Fibroblast of the conjunctiva (primary cell): ENCODE measurements around the gene CPM.

Experiments
- DNase-seq: peaks from one replicate; pipeline ENCODE4 v3.0.0-alpha.2; 2010; ENCODE audit warnings: low read depth

The CPM gene

GRCh38 chr12:68878283-68878682, 54.7 kb downstream of the CPM start:
- no peak for DNase-seq

GRCh38 chr12:68877583-68877982, 55.4 kb downstream of the CPM start:
- no peak for DNase-seq

- no peak for DNase-seq
Measured at GRCh38 chr12:68876461-68876860, 56.5 kb downstream of the CPM start.

- DNase-seq: no peak
Measured at GRCh38 chr12:68873316-68873715, 59.7 kb downstream of the CPM start.

- DNase-seq: no peak
Measured at GRCh38 chr12:68871921-68872320, 61.0 kb downstream of the CPM start.

GRCh38 chr12:68871396-68871795, 61.6 kb downstream of the CPM start:
- no peak for DNase-seq

- DNase-seq: no peak
Measured at GRCh38 chr12:68870443-68870842, 62.5 kb downstream of the CPM start.

GRCh38 chr12:68870011-68870410, 63.0 kb downstream of the CPM start:
- DNase-seq: no peak

- no peak for DNase-seq
Measured at GRCh38 chr12:68868043-68868790, 64.8 kb downstream of the CPM start.

- DNase-seq: no peak
Measured at GRCh38 chr12:68867606-68868005, 65.4 kb downstream of the CPM start.

- DNase-seq: no peak
Measured at GRCh38 chr12:68866950-68867349, 66.0 kb downstream of the CPM start.

GRCh38 chr12:68865399-68866164, 67.4 kb downstream of the CPM start:
- DNase-seq: no peak

- DNase-seq: no peak
Measured at GRCh38 chr12:68864604-68865003, 68.4 kb downstream of the CPM start.

GRCh38 chr12:68863886-68864454, 69.0 kb downstream of the CPM start:
- DNase-seq: peak; percentile 54

- no peak for DNase-seq
Measured at GRCh38 chr12:68863109-68863770, 69.7 kb downstream of the CPM start.

GRCh38 chr12:68861890-68862289, 71.1 kb downstream of the CPM start:
- no peak for DNase-seq

- DNase-seq: no peak
Measured at GRCh38 chr12:68856510-68856909, 76.5 kb downstream of the CPM start.

GRCh38 chr12:68855771-68856170, 77.2 kb downstream of the CPM start:
- no peak for DNase-seq

GRCh38 chr12:68855111-68855510, 77.9 kb downstream of the CPM start:
- no peak for DNase-seq

- no peak for DNase-seq
Measured at GRCh38 chr12:68854554-68854953, 78.4 kb downstream of the CPM start.

- no peak for DNase-seq
Measured at GRCh38 chr12:68854078-68854468, 78.9 kb downstream of the CPM start.

- DNase-seq: no peak
Measured at GRCh38 chr12:68853396-68854077, 79.4 kb downstream of the CPM start.
